Choroid plexus epithelial cell (primary cell): ENCODE data around the gene DIP2C.

Experiments used
- DNase-seq: peaks from one replicate; pipeline ENCODE4 v3.0.0-alpha.2; 2010; ENCODE audit warnings: low read depth
- H3K4me3 ChIP-seq: 2 replicates; pipeline ENCODE4 v1.5.1; 2011; ENCODE audit warnings: low read depth, mild to moderate bottlenecking, control low read depth, low read length, moderate library complexity
- TF ChIP-seq, protein P1 (sequence below): conservative IDR thresholded peaks from 2 replicates; pipeline ENCODE4 v1.5.1; 2011; ENCODE audit warnings: low read depth, mild to moderate bottlenecking, control low read depth, inconsistent platforms, low read length, moderate library complexity

The DIP2C gene

DNA sequence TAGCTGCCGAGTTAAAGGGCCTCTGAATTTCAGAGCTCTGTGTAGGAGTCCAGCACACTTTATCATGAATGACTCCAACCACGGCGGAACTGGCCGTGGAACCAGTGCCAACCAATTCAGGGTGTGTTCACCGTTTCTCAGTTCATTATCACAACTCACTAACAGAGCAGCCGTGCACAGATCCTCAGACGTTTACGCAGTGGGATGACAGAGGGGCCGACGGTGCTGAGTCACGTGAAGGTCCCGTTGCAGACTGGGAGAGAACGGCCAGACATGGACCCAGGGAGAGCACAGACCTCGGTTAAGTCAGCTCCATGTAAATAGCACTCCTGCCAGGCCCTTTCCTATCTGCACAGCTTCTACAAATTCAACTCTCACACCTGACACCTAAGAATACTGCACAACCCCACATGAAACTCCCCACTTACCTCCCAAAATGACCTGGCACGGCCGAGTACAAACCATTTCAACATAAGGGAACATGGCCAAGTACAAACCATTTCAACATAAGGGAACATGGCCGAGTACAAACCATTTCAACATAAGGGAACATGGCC is 95.5 kb downstream of the DIP2C start:
- no peak overlapping the region for H3K4me3 ChIP-seq
- TF ChIP-seq, protein P1, sequence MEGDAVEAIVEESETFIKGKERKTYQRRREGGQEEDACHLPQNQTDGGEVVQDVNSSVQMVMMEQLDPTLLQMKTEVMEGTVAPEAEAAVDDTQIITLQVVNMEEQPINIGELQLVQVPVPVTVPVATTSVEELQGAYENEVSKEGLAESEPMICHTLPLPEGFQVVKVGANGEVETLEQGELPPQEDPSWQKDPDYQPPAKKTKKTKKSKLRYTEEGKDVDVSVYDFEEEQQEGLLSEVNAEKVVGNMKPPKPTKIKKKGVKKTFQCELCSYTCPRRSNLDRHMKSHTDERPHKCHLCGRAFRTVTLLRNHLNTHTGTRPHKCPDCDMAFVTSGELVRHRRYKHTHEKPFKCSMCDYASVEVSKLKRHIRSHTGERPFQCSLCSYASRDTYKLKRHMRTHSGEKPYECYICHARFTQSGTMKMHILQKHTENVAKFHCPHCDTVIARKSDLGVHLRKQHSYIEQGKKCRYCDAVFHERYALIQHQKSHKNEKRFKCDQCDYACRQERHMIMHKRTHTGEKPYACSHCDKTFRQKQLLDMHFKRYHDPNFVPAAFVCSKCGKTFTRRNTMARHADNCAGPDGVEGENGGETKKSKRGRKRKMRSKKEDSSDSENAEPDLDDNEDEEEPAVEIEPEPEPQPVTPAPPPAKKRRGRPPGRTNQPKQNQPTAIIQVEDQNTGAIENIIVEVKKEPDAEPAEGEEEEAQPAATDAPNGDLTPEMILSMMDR: no peak
- DNase-seq: no peak

GRCh38 chr10:593421-593820 is 96.0 kb downstream of the DIP2C start:
- no peak for DNase-seq
- no peak overlapping the region for H3K4me3 ChIP-seq
- TF ChIP-seq, protein P1: no peak

GRCh38 chr10:593016-593415 is 96.5 kb downstream of the DIP2C start:
- TF ChIP-seq, protein P1: no peak
- DNase-seq: no peak
- H3K4me3 ChIP-seq: no peak overlapping the region

GRCh38 chr10:591646-592045 is 97.8 kb downstream of the DIP2C start:
- H3K4me3 ChIP-seq: no peak overlapping the region
- DNase-seq: no peak
- TF ChIP-seq, protein P1: no peak

GRCh38 chr10:590721-591120 is 98.7 kb downstream of the DIP2C start:
- TF ChIP-seq, protein P1: no peak
- DNase-seq: no peak
- no peak overlapping the region for H3K4me3 ChIP-seq

- TF ChIP-seq, protein P1: no peak
- no peak for DNase-seq
- no peak overlapping the region for H3K4me3 ChIP-seq
Measured at GRCh38 chr10:589961-590680, 99.3 kb downstream of the DIP2C start.
